HG02571 (cell line): ENCODE data around the gene CLSTN2.

Source experiments
- ATAC-seq: cut with Tn5 transposase; IDR thresholded peaks from one replicate; pipeline ENCODE4 v1.9.1; 2021; ENCODE audit warnings: mild to moderate bottlenecking, moderate library complexity; ENCODE audit not compliant: unreplicated experiment

The CLSTN2 gene

DNA sequence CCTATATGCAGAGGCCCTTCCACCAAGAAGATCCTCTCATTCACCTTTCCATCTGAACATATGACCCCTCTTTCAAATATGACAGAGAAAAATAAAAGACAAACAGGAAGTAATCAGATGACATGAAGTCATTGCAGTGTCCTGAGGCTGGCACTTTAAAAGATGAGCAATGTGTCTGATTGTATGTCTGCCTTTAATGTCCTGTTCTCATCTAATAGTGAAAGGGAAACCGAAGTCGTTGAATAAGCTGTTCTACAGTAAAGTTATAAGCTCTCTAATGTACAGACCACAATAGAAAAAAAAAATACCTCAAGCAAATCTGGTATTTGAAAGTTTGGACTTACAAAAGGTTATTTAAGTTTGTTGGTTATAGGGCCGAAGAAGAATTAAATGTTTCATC lies 243.0 kb downstream of the CLSTN2 start:
- ATAC-seq: no peak

- ATAC-seq: no peak
Measured at GRCh38 chr3:140178482-140178881, 243.5 kb downstream of the CLSTN2 start.

DNA sequence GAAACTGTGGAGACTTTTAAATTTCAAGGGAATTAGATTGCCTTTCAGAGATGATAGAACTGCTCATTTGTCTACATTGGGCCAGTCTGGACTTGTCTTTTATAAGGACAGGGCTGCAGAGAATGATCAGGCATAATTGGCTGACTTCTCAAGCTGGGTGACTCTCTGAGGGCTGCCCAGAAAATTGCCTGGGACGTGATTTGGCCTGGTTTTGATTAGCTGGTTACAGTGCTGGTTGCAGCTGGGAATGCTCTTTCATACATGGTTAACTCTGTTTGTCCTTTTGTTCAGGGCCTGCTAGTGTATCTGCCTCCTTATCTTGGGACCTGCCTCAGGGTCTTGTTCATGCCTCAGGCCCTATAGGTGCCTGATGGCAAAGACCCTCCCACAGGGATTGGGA lies 245.6 kb downstream of the CLSTN2 start:
- no peak for ATAC-seq

- ATAC-seq: no peak
Measured at GRCh38 chr3:140185375-140185774, 250.4 kb downstream of the CLSTN2 start.

DNA sequence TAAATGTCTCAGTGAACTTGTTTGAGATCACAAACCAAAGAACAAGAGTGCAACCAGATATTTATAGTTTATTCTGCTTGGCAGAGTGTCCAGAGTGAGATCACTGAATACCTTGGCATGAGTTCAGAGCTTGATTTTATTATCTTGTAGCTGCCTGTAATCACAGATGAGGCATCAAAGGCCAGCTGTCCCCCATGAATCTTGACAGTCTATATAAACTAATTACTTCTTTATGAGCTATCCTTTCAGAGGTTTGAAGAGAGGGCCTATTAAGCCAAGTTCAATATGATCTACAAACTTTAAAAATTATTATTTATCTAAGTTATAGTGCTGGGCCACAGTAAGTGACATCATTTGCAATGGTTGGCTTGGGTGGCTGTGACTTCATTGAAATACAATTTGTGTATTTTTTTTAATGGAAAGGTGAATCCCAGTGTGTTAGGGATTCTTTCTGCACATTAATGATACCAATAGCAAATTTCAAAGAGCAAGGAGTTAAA lies 251.5 kb downstream of the CLSTN2 start:
- ATAC-seq: no peak

DNA sequence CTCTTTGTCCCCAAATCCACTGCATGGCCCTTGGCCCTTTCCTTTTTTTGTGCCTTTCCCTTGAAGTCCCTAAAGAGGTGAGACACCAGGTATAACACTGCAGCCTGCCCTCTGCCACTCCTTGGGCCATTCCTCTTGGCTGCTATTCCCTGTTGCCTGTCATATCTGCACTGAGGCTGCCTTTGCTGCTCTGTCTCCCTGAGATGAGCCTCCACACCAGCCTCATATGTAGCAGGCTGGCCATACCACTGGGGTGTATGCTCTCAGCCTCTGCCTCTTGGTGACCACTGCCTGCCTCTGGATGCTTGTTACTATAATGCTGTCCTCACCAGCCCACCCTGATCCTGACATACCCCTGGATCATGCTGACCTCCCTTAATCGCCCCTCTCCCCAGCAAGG lies 252.0 kb downstream of the CLSTN2 start:
- ATAC-seq: no peak

DNA sequence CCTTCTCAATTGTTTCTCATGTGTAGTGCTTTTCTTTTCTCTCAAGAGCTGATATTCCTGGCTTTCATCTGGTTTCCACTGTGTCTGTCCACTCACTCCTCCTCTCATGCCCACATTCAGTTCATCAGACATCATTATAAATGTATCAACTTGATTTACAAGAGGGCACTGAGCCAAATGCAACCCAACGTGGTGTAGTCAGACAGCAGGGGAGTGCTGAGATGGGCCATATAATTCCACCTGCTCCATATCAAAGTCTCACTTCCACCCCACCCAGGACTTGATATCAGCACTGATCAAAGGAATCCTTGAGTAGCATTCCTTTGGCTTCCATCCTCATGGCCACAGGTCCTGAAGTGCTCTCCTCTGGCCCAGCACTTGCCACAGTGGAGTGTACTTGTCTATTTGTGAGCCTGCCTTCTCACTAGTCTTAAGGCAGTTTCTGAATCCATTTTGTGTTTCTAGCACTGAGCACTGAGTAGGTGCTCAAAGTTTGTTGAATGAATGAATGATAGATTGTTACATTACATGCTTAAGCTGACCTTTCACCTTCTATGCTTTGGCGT lies 252.8 kb downstream of the CLSTN2 start:
- no peak for ATAC-seq

GRCh38 chr3:140188285-140188684 lies 253.3 kb downstream of the CLSTN2 start:
- no peak for ATAC-seq

GRCh38 chr3:140189267-140189666 lies 254.3 kb downstream of the CLSTN2 start:
- no peak for ATAC-seq

DNA sequence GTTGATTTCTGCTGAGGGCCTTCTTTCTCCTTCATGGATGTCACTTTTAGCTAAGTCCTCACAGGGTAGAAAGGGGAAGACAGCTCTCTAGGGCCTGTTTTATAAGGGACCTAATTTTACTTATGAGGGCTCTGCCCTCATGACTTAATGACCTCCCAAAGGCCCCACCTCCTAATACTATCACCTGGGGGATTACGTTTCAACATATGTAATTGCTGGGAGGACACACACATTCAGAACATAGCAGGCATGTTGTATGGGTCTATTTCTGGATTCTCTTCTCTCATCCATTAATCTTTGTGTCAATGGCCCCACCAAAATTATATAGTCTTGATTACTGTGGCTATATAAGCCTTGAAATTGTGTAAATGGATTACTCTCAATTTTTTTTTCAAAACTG lies 255.0 kb downstream of the CLSTN2 start:
- ATAC-seq: no peak

GRCh38 chr3:140196970-140197369 lies 262.0 kb downstream of the CLSTN2 start:
- ATAC-seq: no peak

GRCh38 chr3:140198242-140198641 lies 263.3 kb downstream of the CLSTN2 start:
- ATAC-seq: no peak

- ATAC-seq: no peak
Measured at GRCh38 chr3:140199008-140199407, 264.0 kb downstream of the CLSTN2 start.

DNA sequence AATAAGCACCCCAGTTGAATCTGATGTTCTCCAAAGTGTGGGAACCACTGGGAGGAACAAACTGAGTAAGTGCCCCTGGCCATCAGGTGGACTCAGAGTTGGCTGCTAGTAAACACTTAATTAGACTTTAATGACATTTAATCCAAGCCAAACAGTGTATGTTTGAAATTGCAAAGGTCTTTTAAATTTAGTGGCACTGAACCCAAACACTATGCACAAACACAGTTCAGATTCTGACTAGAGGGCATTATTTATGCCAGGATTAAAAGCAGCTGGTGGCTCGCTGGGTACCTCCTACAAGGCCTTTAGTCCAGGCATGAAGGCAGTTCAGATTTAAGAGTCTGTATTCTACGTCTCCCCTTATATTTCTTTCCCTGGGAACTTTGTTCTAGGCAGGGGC lies 264.8 kb downstream of the CLSTN2 start:
- no peak for ATAC-seq

GRCh38 chr3:140203510-140203909 lies 268.5 kb downstream of the CLSTN2 start:
- ATAC-seq: no peak

GRCh38 chr3:140204271-140204984 lies 269.4 kb downstream of the CLSTN2 start:
- ATAC-seq: no peak

- ATAC-seq: no peak
Measured at GRCh38 chr3:140205598-140205997, 270.6 kb downstream of the CLSTN2 start.

GRCh38 chr3:140206196-140207040 lies 271.4 kb downstream of the CLSTN2 start:
- ATAC-seq: no peak

GRCh38 chr3:140207541-140207940 lies 272.6 kb downstream of the CLSTN2 start:
- no peak for ATAC-seq

- ATAC-seq: no peak
Measured at GRCh38 chr3:140216249-140216648, 281.3 kb downstream of the CLSTN2 start.

DNA sequence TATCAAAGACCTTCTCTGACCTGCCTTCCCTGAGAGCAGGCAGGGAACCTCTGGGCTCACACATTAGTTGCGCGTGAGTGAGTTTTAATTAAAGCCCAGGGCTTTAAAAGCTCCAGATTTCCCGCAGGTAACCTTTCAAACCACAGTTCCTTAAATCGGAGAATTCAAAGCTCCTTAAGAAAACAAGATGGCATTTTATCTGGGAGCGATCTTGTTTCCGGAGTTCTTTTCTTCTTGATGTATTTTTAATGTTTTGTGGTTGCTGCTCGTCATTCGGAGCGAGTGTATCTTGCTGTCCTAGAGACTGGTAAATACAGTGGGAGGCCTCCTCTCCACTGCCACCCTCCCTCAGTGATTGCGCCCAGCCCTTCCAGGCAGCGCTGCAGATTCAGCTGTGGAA lies 284.3 kb downstream of the CLSTN2 start:
- ATAC-seq: no peak

DNA sequence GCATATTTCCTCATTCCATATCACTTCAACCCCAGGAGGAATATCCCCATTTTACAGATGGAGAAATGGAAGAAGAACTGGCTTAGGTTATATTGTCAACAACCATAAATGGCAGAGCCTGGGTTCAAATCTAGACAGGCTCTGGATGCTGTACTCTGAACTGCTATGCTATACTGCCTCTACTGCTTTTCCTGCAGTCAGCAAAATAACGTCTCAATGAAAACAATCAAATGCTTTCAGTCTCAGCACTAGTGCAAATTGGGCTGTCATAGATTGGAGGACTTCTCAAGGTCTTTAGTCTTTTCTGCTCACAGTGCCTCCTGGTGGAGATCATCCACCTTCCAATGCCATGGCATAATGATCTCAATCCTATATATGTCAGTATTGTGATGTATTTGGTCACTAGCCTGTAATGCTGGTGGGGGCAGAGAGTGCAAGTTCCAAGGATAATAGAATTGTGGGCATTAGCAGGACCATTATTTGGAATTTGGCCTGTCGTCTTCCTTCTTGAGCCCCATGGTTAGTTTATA lies 285.0 kb downstream of the CLSTN2 start:
- no peak for ATAC-seq
